Hepatocyte (in vitro differentiated cells): ENCODE measurements around the gene ARSI. TPM values are rescaled to one million over a fixed set of nuclear protein-coding genes. Genes with fewer than 3 reads are reported as not detected.

ENCODE experiments used
- DNase-seq: peaks from one replicate; pipeline ENCODE4 v3.0.0-alpha.2; 2016; ENCODE audit warnings: low spot score
- H2AFZ ChIP-seq: fragments of 200-600 bp; sonication (generic); 2 replicates; pipeline ENCODE4 v1.6.0; 2016; ENCODE audit warnings: antibody characterized with exemption, mild to moderate bottlenecking
- H3K27ac ChIP-seq: fragments of 200-600 bp; sonication (generic); 2 replicates; pipeline ENCODE4 v1.5.1; 2016; ENCODE audit warnings: mild to moderate bottlenecking
- H3K27me3 ChIP-seq: fragments of 200-600 bp; sonication (generic); 2 replicates; pipeline ENCODE4 v1.6.1; 2016
- H3K36me3 ChIP-seq: fragments of 200-600 bp; sonication (generic); replicated peaks from 2 replicates; pipeline ENCODE4 v1.5.1; 2016; ENCODE audit warnings: low read depth; ENCODE audit not compliant: insufficient read depth
- H3K4me1 ChIP-seq: fragments of 200-600 bp; sonication (generic); 2 replicates; pipeline ENCODE4 v1.5.1; 2016; ENCODE audit warnings: mild to moderate bottlenecking, moderate library complexity; ENCODE audit not compliant: insufficient read depth
- H3K4me2 ChIP-seq: fragments of 200-600 bp; sonication (generic); 2 replicates; pipeline ENCODE4 v1.6.0; 2016
- H3K4me3 ChIP-seq: fragments of 200-600 bp; sonication (generic); 2 replicates; pipeline ENCODE4 v1.5.1; 2016; ENCODE audit warnings: mild to moderate bottlenecking
- H3K79me2 ChIP-seq: fragments of 200-600 bp; sonication (generic); 2 replicates; pipeline ENCODE4 v1.6.0; 2017; ENCODE audit warnings: mild to moderate bottlenecking
- H3K9me2 ChIP-seq: fragments of 200-600 bp; sonication (generic); replicated peaks from 2 replicates; pipeline ENCODE4 v1.6.0; 2017; ENCODE audit warnings: mild to moderate bottlenecking; ENCODE audit not compliant: insufficient read depth
- H3K9me3 ChIP-seq: fragments of 200-600 bp; sonication (generic); 2 replicates; pipeline ENCODE4 v1.5.1; 2016; ENCODE audit warnings: low read depth, mild to moderate bottlenecking
- H4K20me1 ChIP-seq: fragments of 200-600 bp; sonication (generic); 2 replicates; pipeline ENCODE4 v1.6.0; 2016; ENCODE audit warnings: mild to moderate bottlenecking; ENCODE audit not compliant: insufficient read depth, poor library complexity, severe bottlenecking
- EZH2 ChIP-seq: fragments of 200-600 bp; sonication (generic); IDR thresholded peaks from 2 replicates; pipeline ENCODE4 v1.6.1; 2016; ENCODE audit warnings: antibody characterized with exemption, mild to moderate bottlenecking, borderline replicate concordance
- EZH2phosphoT487 ChIP-seq: fragments of 200-600 bp; sonication (generic); IDR thresholded peaks from one replicate; pipeline ENCODE4 v1.6.1; 2018; ENCODE audit warnings: antibody characterized with exemption, mild to moderate bottlenecking, low read depth, moderate library complexity; ENCODE audit not compliant: unreplicated experiment, severe bottlenecking
- WGBS: methylation state at CpG from one replicate; pipeline ENCODE4 v1.1.6; 2016; ENCODE audit warnings: low lambda C conversion rate; ENCODE audit errors: missing lambda C conversion rate; 5-methylcytosine and 5-hydroxymethylcytosine counted together
- polyA plus RNA-seq: library from polyadenylated mRNA; unstranded; fragments of >200 nt; fragmentation: Nextera tagmentation; extraction: Ambion mirVana; gene quantifications from 2 replicates; pipeline ENCODE4 v1.2.1, GENCODE V29; 2016
- total RNA-seq: library from RNA; depleted of rRNA; stranded (reverse); fragments of >200 nt; gene quantifications from 2 replicates; pipeline ENCODE4 v1.2.3, GENCODE V29; 2014
- TF ChIP-seq, protein P1 (sequence below): fragments of 200-600 bp; sonication (generic); IDR thresholded peaks from 2 replicates; pipeline ENCODE4 v1.5.1; 2016; ENCODE audit warnings: antibody characterized with exemption, mild to moderate bottlenecking; ENCODE audit not compliant: poor library complexity

The ARSI gene
- total and polyA plus RNA-seq, 2 experiments from 2014 or later: 27.1 to 27.9 TPM

DNA sequence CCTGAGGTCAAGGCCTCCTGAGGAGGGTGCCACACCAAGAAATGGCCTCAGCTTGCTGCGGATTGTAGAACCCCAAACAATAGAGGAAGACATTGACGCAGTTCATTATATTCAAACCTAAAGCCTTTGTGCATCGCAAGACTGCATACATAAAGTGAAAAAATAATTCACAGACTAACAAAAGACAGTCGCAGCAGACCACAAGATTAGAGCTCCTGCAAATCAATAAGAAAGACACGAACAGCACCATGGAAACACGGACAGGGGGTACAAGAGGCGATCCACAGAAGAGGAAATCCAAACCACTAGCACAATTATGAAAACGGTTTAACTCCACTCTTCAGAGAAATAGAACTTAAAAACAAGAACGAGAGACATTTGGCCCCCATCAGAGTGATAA, 44.7 kb upstream of the ARSI start:
- Histone ChIP-seq H3K4me1 (peaks cover under 1% of the 10 kb centered on the region), H2AFZ (no peak overlapping the region), H3K36me3 (no peaks in the 10 kb centered on the region), H3K27me3 (no peaks in the 10 kb centered on the region), H3K9me2 (no peaks in the 10 kb centered on the region), H3K4me3 (no peak overlapping the region), H3K4me2 (no peak overlapping the region), H4K20me1 (no peaks in the 10 kb centered on the region), H3K27ac (no peak overlapping the region), H3K79me2 (no peaks in the 10 kb centered on the region), H3K9me3 (no peaks in the 10 kb centered on the region)
- TF ChIP-seq, protein P1, sequence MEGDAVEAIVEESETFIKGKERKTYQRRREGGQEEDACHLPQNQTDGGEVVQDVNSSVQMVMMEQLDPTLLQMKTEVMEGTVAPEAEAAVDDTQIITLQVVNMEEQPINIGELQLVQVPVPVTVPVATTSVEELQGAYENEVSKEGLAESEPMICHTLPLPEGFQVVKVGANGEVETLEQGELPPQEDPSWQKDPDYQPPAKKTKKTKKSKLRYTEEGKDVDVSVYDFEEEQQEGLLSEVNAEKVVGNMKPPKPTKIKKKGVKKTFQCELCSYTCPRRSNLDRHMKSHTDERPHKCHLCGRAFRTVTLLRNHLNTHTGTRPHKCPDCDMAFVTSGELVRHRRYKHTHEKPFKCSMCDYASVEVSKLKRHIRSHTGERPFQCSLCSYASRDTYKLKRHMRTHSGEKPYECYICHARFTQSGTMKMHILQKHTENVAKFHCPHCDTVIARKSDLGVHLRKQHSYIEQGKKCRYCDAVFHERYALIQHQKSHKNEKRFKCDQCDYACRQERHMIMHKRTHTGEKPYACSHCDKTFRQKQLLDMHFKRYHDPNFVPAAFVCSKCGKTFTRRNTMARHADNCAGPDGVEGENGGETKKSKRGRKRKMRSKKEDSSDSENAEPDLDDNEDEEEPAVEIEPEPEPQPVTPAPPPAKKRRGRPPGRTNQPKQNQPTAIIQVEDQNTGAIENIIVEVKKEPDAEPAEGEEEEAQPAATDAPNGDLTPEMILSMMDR: no peak
- TF ChIP-seq EZH2 (no peak), EZH2phosphoT487 (no peak)
- DNase-seq: no peak
- 78% methylated on average over 9 of the region's 9 CpGs for WGBS

DNA sequence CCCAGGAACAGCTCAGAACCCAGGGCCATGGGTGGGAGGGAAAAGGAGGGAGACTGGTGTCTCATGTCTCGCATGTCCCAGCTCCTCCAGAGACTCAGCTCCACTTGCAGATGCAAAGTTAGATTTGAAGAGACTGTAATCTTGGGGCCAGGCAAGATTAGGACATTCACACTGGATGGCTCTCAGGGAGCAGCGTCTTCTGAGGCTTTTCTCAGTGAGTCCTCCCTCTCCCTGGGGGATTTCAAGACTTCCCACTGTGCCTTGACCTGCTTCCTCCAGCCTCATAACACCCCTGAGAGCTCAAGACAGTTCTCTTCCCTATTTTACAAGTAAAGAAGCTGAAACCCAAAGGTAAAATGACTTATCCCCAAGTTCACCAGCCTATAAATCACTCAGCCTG, 44.3 kb upstream of the ARSI start:
- no peak for TF ChIP-seq EZH2
- no peak for TF ChIP-seq EZH2phosphoT487
- TF ChIP-seq, protein P1: no peak
- no peaks in the 10 kb centered on the region for H3K9me3 ChIP-seq
- H3K27ac ChIP-seq: no peak overlapping the region
- no peak overlapping the region for H2AFZ ChIP-seq
- WGBS: 62% methylated on average over 2 of the region's 2 CpGs
- no peak overlapping the region for H3K4me2 ChIP-seq
- H3K4me3 ChIP-seq: no peak overlapping the region
- no peaks in the 10 kb centered on the region for H3K4me1 ChIP-seq
- H4K20me1 ChIP-seq: no peaks in the 10 kb centered on the region
- no peaks in the 10 kb centered on the region for H3K9me2 ChIP-seq
- no peaks in the 10 kb centered on the region for H3K36me3 ChIP-seq
- H3K79me2 ChIP-seq: no peaks in the 10 kb centered on the region
- no peaks in the 10 kb centered on the region for H3K27me3 ChIP-seq
- no peak for DNase-seq

DNA sequence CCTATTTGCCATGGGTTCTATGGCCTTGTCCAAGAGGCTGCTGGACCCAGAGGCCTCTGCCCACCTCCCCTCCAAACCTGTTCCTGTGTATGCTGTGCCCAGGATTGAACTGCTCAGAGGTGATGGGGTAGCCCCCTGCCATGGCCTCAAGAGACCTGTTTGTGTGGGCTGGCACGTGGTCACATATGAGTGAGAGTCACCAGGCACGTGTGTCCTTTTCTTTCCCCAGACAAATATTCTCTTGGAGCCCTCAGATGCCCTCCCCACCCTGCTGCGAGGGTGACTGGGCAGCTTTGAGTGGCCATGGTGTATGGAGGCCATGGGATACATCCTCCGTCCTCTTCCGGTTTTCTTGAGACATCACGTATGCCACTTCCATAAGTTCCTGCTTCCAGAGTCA, 43.9 kb upstream of the ARSI start:
- H2AFZ ChIP-seq: no peak overlapping the region
- DNase-seq: no peak
- no peak overlapping the region for H3K4me2 ChIP-seq
- 97% methylated on average over 6 of the region's 6 CpGs for WGBS
- H3K9me3 ChIP-seq: no peaks in the 10 kb centered on the region
- no peaks in the 10 kb centered on the region for H3K9me2 ChIP-seq
- H3K27ac ChIP-seq: no peak overlapping the region
- H3K4me3 ChIP-seq: no peak overlapping the region
- no peaks in the 10 kb centered on the region for H3K27me3 ChIP-seq
- H3K36me3 ChIP-seq: no peaks in the 10 kb centered on the region
- H4K20me1 ChIP-seq: no peaks in the 10 kb centered on the region
- no peaks in the 10 kb centered on the region for H3K79me2 ChIP-seq
- no peaks in the 10 kb centered on the region for H3K4me1 ChIP-seq
- TF ChIP-seq EZH2 (no peak), EZH2phosphoT487 (no peak)
- TF ChIP-seq, protein P1: no peak

DNA sequence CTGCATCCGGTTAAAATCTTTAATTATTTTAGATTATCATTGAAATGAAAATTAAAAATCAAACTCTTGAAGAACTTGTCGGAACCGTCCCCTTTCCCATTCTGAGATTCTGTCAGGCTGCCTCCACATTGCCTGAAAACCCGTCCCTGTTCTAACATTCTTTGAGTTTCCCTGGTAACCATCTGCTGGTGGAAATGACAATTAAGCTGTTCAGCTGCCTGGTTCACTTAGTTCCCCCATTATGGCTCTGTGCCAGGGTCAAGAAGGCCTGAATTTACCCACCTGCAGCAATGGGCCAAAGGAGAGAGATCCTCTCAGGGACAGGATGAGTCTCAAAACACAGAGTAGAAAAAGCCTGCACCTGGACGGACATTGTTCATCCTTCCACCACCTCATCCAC, 43.0 kb upstream of the ARSI start:
- no peak for TF ChIP-seq EZH2phosphoT487
- no peak for TF ChIP-seq EZH2
- TF ChIP-seq, protein P1: no peak
- H3K79me2 ChIP-seq: no peaks in the 10 kb centered on the region
- no peaks in the 10 kb centered on the region for H3K4me1 ChIP-seq
- H3K27me3 ChIP-seq: no peaks in the 10 kb centered on the region
- 80% methylated on average over 5 of the region's 5 CpGs for WGBS
- no peak overlapping the region for H3K4me2 ChIP-seq
- no peaks in the 10 kb centered on the region for H3K36me3 ChIP-seq
- H4K20me1 ChIP-seq: no peaks in the 10 kb centered on the region
- no peak for DNase-seq
- no peaks in the 10 kb centered on the region for H3K9me3 ChIP-seq
- H2AFZ ChIP-seq: no peak overlapping the region
- H3K9me2 ChIP-seq: no peaks in the 10 kb centered on the region
- no peak overlapping the region for H3K4me3 ChIP-seq
- no peak overlapping the region for H3K27ac ChIP-seq
